HG03097 (cell line): ENCODE measurements around the gene SCN8A.
"Not testable (repeated sequence)": the region's sequence is repeated elsewhere in the genome, so short reads cannot be mapped to it uniquely, and the experiment has no call there.

Source experiments
- ATAC-seq: cut with Tn5 transposase; IDR thresholded peaks from one replicate; pipeline ENCODE4 v1.9.1; 2021; ENCODE audit not compliant: unreplicated experiment, low FRiP score

The SCN8A gene

DNA sequence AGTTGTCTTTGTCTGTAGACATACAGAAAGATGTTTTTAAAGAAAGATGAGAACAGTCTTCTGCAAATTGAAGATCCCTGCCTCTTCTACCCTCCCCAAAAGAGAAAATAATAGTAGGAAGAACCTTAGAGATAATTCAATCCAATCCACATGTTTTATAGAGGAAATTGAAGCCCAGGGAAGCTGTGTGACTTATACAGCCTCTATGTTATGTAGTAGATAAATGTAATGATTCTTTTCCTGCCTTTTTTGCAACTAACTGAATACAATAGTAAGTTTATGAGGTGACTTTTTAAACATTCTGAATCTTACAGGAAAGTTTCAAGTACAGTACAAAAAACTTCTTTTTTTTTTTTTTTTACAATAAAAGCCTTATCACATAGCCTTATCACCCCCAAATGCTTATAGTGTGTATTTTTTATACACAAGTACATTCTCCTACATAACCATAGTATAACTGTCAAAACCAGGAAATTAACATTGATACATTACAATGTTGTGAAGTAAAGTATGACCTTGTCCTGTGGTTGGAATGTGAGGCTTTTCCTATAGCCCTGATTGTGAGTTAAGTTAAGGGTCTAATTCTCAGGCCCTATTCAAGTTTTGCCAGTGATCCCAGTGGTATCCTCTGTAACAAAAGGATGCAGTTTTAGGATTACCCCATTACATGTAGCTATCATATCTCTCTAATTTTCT, 163.1 kb downstream of the SCN8A start:
- no peak for ATAC-seq

DNA sequence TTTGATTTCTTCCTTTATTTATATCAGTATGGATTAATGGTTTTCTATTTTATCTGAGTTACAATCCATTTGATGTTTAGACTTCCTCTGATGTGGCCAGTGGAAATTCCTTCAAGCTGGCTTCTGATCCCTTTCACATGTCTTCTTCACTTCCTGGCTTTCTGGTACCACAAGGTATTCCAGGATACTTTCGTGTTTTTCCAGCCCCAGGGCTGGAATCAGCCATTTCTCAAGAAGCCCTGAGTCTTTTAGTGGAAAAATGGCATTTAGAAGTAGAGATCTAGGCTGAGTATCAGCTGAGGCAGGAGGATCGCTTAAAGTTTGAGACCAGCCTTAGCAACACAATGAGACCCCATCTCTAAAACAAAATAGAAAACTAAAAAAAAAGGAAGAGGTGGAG, 164.2 kb downstream of the SCN8A start:
- ATAC-seq: no peak

DNA sequence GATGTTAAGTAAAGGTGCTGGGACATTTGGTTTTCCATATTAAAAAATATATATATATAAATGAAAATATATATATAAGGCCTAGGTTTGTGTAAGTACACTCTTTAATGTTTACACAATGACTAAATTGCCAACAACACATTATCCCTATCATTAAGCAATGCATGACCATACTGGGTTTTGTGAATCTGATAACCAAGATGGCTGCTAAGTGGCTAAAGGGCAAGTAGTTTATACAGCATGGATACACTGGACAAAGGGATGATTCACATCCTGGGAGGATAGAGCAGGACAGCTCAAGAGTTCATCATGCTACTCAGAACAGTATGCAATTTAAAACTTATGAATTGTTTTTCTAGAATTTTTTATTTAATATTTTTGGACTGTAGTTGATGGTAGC, 168.1 kb downstream of the SCN8A start:
- ATAC-seq: no peak

- ATAC-seq: no peak
Observed at GRCh38 chr12:51759695-51760094, 168.7 kb downstream of the SCN8A start.

GRCh38 chr12:51760231-51760630, 169.2 kb downstream of the SCN8A start:
- no peak for ATAC-seq

- no peak for ATAC-seq
Observed at GRCh38 chr12:51763743-51764142, 172.7 kb downstream of the SCN8A start.

- ATAC-seq: no peak
Observed at GRCh38 chr12:51766067-51766676, 175.1 kb downstream of the SCN8A start.

DNA sequence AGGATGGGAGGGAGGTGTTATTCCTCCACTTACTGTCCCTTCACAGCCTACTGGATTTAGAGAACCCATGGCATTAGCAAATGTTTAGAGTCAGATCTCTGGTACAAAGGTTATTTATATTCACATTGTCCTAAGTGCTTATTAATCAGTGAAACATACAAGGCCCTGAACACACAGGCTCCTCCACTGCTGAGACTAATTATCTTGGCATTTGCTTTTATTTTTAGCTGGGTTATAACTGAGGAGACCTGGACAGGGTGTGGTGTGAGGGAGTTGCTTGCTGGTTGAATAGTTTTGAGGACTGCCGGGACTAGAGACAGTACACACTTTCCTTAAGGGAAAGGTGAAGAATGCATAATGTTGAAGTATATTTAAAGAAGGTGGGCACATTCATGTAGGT, 180.0 kb downstream of the SCN8A start:
- ATAC-seq: no peak

DNA sequence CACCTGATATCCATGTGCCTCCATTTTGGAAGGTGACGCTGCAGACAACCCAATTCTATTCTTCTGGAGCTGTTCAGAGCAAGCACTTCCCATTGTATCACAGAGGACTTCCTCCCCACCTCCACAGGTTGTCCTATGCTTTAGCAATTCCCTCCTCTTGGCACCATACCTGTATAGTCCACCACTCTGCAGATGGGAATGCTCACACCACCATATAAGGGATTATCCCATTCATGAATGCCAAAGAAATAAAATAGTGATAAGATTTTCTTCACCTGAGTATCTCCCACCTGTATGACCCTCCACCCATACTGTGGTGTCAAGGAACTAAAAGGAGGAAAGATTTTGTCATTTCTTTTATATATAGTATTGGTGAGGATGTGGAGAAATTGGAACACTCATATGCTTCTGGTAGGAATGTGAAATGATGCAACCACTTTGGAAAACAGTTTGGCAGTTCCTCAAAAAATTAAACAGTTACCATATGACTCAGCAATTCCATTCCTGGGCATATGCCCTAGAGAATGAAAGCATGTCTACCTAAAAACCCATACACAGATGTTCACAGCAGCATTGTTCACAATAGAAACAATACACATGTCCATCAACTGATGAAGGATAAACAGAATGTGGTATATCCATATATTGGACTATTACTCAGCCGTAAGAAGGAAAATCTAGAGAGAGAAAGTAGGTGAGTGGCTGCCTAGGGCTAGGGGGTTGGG, 182.3 kb downstream of the SCN8A start:
- no peak for ATAC-seq

GRCh38 chr12:51774933-51775332, 183.9 kb downstream of the SCN8A start:
- no peak for ATAC-seq

DNA sequence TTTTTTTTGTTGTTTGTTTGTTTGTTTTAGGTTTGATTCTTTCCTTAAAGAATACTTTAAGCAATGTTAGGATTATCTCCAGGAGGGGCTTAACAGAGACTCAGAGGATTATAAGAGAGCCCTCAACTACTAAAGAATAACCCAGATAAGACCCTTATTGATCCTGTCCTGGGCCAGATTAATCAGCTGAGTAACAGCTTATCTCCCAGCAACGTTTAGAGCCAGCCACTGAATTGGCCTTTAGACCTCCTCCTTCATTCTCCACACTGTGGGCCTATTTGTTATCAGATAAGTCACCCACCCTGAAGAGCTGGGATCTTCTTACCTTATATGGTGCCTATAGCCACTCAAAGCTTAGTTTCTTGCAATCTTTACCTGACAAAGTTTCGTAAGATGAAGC, 186.4 kb downstream of the SCN8A start:
- no peak for ATAC-seq

- ATAC-seq: no peak
Observed at GRCh38 chr12:51777973-51778372, 186.9 kb downstream of the SCN8A start.

DNA sequence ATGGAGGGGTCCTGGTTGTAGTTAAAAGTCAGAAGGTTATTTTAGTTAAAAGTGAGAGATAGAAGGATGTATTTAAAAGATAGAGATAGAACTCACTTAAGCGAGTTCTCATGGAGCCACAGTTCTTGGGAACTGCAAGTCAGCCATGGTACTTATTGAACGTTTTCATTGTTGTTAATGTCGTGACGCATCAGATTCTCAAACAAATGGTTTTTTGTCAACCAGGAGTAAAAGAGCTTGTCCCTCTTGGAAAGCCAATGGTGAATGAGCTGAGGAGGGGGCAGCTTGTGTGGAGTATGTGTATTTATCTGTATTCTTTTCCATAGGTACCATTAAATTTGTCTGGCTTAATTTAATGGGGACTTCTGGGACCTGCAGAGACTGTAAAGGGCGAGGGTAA, 188.8 kb downstream of the SCN8A start:
- ATAC-seq: no peak

DNA sequence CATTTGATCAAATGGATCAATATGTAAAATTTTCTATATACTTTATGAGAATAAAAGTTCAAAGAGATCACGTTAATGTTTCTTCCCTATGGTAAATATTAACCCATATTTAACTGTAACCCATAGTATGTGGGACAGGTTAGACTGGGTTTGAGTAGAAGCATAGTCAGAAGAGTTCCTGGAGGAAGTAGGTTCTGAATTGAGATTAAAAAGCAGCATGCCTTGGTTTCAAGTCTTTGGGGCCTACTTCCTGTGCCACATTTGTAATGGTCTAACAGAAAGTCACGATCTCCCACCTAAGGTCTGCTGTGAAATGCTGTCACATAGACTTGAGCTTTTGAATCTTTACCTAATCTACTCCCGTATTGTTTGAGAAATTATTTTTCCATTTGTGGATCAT, 193.7 kb downstream of the SCN8A start:
- ATAC-seq: no peak

- no peak for ATAC-seq
Observed at GRCh38 chr12:51785906-51786305, 194.9 kb downstream of the SCN8A start.

GRCh38 chr12:51788876-51789275, 197.8 kb downstream of the SCN8A start:
- ATAC-seq: no peak

- ATAC-seq: no peak
Observed at GRCh38 chr12:51792417-51792816, 201.4 kb downstream of the SCN8A start.

- no peak for ATAC-seq
Observed at GRCh38 chr12:51793201-51793600, 202.2 kb downstream of the SCN8A start.

DNA sequence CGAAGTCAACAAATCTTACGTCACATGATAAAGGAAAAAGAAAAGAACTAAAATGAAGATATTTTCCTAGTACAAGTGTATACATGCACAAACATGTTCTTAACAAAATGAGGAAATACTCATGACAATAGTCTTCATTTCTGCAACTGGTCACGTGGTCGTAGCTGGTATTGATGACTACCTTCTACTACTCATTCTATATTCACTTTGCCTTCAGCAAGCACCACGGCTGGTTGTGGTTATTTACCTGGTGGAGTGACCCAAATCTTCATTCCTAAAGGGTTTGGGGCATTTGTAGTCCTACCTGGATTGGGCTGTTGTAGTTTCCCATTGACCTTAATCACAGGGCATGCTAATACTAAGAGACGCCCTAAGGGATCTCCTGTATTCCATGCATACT, 206.3 kb downstream of the SCN8A start:
- ATAC-seq: no peak

DNA sequence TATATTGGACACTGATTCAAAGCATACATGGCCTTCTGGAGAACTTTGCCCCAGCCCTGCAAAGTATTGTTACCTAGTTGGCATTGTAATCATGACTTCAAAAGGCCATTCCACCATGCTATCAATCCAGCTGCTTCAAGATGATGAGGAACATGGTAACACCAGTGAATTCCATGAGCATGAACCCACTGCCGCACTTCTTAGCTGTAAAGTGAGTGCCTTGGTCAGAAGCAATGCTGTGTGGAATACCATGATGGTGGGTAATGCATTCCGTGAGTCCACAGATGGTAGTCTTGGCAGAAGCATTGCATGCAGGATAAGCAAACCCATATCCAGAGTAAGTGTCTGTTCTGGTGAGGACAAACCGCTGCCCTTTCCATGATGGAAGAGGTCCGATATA, 207.0 kb downstream of the SCN8A start:
- not testable (repeated sequence) for ATAC-seq

- ATAC-seq: no peak
Observed at GRCh38 chr12:51798501-51798900, 207.5 kb downstream of the SCN8A start.

GRCh38 chr12:51801027-51801426, 210.0 kb downstream of the SCN8A start:
- ATAC-seq: no peak
